Left forelimb (tissue), 1 donor: ENCODE measurements around the gene MYOM3.

Experiments
- DNase-seq: peaks from one replicate; pipeline ENCODE4 v3.0.0-alpha.2; 2018; ENCODE audit warnings: low spot score

Gene MYOM3

GRCh38 chr1:24114753-24115152, 2.8 kb upstream of the MYOM3 start:
- no peak for DNase-seq

GRCh38 chr1:24113641-24114033, 1.7 kb upstream of the MYOM3 start:
- no peak for DNase-seq

- no peak for DNase-seq
Measured at GRCh38 chr1:24111262-24111995, 506 bp downstream of the MYOM3 start.

- DNase-seq: no peak
Measured at GRCh38 chr1:24110642-24111261, 1.2 kb downstream of the MYOM3 start.

GRCh38 chr1:24109686-24110475, 2.1 kb downstream of the MYOM3 start:
- no peak for DNase-seq

GRCh38 chr1:24109166-24109483, 2.8 kb downstream of the MYOM3 start:
- DNase-seq: no peak

GRCh38 chr1:24108334-24109165, 3.4 kb downstream of the MYOM3 start:
- no peak for DNase-seq

GRCh38 chr1:24107462-24108138, 4.3 kb downstream of the MYOM3 start:
- no peak for DNase-seq

GRCh38 chr1:24105368-24106160, 6.4 kb downstream of the MYOM3 start:
- DNase-seq: no peak

GRCh38 chr1:24104854-24105253, 7.1 kb downstream of the MYOM3 start:
- no peak for DNase-seq

- DNase-seq: no peak
Measured at GRCh38 chr1:24103879-24104278, 8.1 kb downstream of the MYOM3 start.

- no peak for DNase-seq
Measured at GRCh38 chr1:24103408-24103807, 8.5 kb downstream of the MYOM3 start.

GRCh38 chr1:24102961-24103360, 9.0 kb downstream of the MYOM3 start:
- no peak for DNase-seq

GRCh38 chr1:24101796-24102586, 9.9 kb downstream of the MYOM3 start:
- DNase-seq: no peak

- no peak for DNase-seq
Measured at GRCh38 chr1:24100945-24101737, 10.8 kb downstream of the MYOM3 start.

GRCh38 chr1:24098943-24099638, 12.8 kb downstream of the MYOM3 start:
- DNase-seq: no peak

- no peak for DNase-seq
Measured at GRCh38 chr1:24098102-24098501, 13.8 kb downstream of the MYOM3 start.

- no peak for DNase-seq
Measured at GRCh38 chr1:24097663-24098062, 14.3 kb downstream of the MYOM3 start.

- no peak for DNase-seq
Measured at GRCh38 chr1:24096739-24097103, 15.2 kb downstream of the MYOM3 start.
